Activated naive CD8-positive, alpha-beta T cell (primary cell): Measurements from ENCODE around the gene TCEANC2.
"Not testable (repeated sequence)": the region's sequence is repeated elsewhere in the genome, so short reads cannot be mapped to it uniquely, and the experiment has no call there.

Source experiments
- H3K27ac Mint-ChIP-seq: one replicate; pipeline ENCODE4 v1.8.0; 2021; ENCODE audit warnings: mixed read lengths
- H3K27me3 Mint-ChIP-seq: one replicate; pipeline ENCODE4 v1.8.0; 2021; ENCODE audit warnings: mixed read lengths
- H3K36me3 Mint-ChIP-seq: one replicate; pipeline ENCODE4 v1.8.0; 2021; ENCODE audit warnings: mixed read lengths
- H3K4me1 Mint-ChIP-seq: one replicate; pipeline ENCODE4 v1.8.0; 2021; ENCODE audit warnings: low read depth, mixed read lengths
- H3K4me3 Mint-ChIP-seq: one replicate; pipeline ENCODE4 v1.8.0; 2021; ENCODE audit warnings: mild to moderate bottlenecking, mixed read lengths
- H3K9me3 Mint-ChIP-seq: one replicate; pipeline ENCODE4 v1.8.0; 2021; ENCODE audit warnings: low read depth, mixed read lengths

Gene TCEANC2

DNA sequence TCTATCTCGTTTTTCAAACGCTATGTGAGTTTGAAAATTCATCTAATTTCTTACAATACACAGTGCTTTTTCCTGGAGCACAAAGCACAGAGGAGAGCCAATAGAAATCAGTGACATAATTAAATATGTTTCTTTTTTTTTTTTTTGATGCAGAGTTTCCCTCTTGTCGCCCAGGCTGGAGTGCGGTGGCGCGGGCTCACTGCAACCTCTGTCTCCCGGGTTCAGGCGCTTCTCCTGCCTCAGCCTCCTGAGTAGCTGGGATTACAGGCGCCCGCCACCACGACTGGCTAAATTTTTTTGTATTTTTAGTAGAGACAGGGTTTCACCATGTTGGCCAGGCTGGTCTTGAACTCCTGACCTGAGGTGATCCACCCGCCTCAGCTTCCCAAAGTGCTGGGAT is 3.0 kb upstream of the TCEANC2 start:
- not testable (repeated sequence) for H3K36me3 Mint-ChIP-seq, H3K27me3 Mint-ChIP-seq, H3K27ac Mint-ChIP-seq, H3K9me3 Mint-ChIP-seq
- H3K4me3 Mint-ChIP-seq = peak overlapping the region; percentile 54
- H3K4me1 Mint-ChIP-seq = peaks cover 49% of the 10 kb centered on the region

DNA sequence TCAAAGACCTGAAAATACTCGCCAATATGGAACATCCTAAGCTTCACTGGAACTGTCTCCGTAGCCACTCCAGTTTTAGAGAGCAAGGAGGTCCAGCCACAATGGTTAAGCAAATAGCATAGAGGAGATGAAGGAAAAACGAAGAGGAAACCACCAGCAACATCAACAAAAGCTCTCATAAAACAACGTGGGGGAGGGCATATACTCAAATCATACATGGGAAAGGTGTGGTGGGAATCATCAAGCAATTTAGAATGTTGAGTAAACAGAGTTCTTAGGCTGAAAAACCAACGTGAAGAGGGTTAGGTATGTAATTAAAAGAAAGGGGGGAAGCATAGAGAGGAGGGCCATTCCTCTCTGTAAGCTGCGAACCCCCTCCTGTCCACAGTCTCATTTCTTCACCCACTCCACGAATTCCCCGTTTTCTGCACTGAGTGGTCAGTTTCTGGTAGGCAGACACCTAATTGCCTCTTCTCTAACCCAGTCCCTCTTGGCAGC is 1.4 kb upstream of the TCEANC2 start:
- no peaks in the 10 kb centered on the region for H3K36me3 Mint-ChIP-seq
- no peaks in the 10 kb centered on the region for H3K9me3 Mint-ChIP-seq
- H3K27ac Mint-ChIP-seq = no peak overlapping the region
- no peak overlapping the region for H3K4me3 Mint-ChIP-seq
- peaks cover 50% of the 10 kb centered on the region for H3K4me1 Mint-ChIP-seq
- no peaks in the 10 kb centered on the region for H3K27me3 Mint-ChIP-seq

DNA sequence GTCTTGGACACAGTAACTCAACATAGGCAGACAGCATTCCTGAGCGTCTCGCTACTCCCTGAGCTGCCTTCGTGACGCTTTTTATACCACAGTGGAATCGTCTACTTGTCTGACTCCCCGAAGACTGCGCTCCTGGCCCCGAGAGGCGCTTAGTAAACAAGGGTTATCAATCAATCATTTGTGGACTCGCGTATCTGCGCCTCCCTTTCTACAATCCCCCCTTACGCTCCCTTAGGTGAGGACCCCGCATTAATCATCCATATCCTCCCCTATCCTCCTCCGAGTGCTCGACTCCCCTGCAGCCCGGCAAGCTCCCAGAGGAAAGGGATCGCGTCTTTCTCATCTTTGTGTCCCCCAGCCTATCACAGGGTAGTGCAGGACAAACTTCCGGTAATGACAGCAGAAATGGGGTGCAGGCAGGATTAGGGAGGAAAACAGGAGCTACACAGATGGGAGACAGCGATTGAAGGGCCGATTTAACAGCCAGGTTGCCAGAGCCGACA is 926 bp upstream of the TCEANC2 start:
- Mint-ChIP-seq H3K4me3 (no peak overlapping the region), H3K27ac (no peak overlapping the region), H3K9me3 (no peaks in the 10 kb centered on the region), H3K27me3 (no peaks in the 10 kb centered on the region), H3K4me1 (peaks cover 48% of the 10 kb centered on the region), H3K36me3 (peaks cover 2% of the 10 kb centered on the region)

DNA sequence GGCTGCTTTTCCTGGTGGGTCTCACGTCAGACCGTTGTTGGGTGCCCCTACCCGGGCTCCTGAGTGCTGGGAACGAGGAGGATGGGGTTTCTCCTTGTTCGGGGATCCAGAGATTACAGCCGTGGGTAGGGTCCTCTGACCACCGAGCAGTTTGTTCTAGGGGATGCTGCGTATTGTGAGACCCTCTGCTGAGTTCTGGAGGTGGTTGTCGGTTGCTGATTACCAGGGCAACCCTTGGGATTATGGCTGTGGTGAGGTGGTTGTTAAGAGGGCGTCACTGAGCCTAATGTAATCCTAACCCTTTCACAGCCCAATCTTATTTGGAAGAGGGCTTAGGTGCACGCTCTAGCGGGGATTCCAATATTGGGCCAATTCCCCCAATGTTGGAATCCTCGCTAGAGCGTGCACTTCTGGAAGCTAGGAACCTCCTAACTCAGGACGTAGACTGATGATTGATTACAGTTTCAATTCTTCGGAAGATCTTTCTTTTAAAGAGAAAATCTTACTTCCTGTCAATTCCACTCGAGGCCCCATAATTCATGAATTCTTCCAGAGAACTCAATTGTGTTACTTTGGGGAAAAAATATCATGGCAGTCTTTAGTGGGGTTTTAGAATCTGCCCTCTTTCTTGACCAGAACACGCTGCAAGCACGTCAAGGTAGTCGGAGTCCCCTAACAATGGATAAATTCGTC is 483 bp downstream of the TCEANC2 start:
- H3K27me3 Mint-ChIP-seq = no peaks in the 10 kb centered on the region
- H3K36me3 Mint-ChIP-seq = peaks cover 2% of the 10 kb centered on the region
- no peak overlapping the region for H3K27ac Mint-ChIP-seq
- no peak overlapping the region for H3K4me3 Mint-ChIP-seq
- peaks cover 41% of the 10 kb centered on the region for H3K4me1 Mint-ChIP-seq
- H3K9me3 Mint-ChIP-seq = no peaks in the 10 kb centered on the region

DNA sequence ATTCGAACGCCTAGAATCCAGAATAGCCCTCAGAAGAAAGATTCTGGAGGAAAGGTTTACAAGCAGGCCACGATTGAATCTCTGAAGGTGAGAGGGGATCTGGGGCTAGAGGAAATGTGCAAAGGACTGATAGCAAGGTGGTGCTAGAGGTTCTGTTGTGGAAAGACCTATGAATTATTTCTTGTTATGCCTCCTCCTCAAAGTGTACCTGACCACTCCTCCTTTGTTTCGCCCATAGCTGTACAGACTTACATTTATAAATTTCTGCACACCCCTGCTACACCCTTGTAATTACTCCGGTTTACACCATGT is 986 bp downstream of the TCEANC2 start:
- H3K4me1 Mint-ChIP-seq = peaks cover 38% of the 10 kb centered on the region
- no peaks in the 10 kb centered on the region for H3K27me3 Mint-ChIP-seq
- no peak overlapping the region for H3K27ac Mint-ChIP-seq

DNA sequence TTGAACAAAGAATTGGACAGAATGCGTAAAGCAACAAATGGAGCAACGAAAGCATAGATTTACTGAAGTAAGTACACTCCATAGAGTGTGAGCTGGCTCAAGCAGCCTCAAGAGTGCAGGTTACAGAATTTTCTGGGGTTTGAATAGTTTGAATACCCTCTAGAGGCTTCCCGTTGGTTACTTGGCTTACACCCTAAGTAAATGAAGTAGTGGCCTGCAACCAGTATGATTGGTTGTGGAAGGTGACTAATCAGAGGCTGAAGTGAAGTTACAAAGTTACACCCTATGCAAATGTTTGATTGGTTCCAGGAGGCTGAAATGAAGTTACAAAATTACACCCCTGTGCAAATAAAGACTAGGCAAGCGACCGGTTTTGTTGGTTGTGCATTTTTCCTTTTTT is 10.9 kb downstream of the TCEANC2 start:
- peaks cover 11% of the 10 kb centered on the region for H3K4me1 Mint-ChIP-seq
- peaks cover 2% of the 10 kb centered on the region for H3K36me3 Mint-ChIP-seq
- H3K9me3 Mint-ChIP-seq = no peaks in the 10 kb centered on the region
- H3K4me3 Mint-ChIP-seq = no peak overlapping the region
- no peak overlapping the region for H3K27ac Mint-ChIP-seq
- no peaks in the 10 kb centered on the region for H3K27me3 Mint-ChIP-seq

More for the DNA sequence above, 986 bp downstream of the TCEANC2 start:
- H3K9me3 Mint-ChIP-seq = no peaks in the 10 kb centered on the region
- H3K36me3 Mint-ChIP-seq = peaks cover 2% of the 10 kb centered on the region
- no peak overlapping the region for H3K4me3 Mint-ChIP-seq

DNA sequence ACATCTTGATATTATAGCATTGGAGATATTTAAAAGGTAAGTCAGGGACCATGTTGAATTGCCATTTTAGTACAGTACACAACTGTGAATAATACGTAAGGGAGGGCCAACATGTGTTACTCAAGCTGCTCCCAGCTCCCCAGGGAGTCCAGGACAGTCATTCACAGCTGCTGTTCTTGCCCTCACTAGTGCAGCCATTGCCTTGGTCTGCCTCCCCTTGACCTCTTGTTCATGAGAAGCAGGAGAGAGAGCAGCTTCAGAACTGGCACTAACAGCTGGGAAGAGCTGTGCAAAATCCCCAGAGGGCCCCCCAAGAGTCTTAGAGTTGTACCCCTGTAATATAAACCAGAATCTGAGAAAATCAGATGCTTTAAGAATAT is 16.4 kb downstream of the TCEANC2 start:
- Mint-ChIP-seq H3K9me3 (no peaks in the 10 kb centered on the region), H3K36me3 (peaks cover 6% of the 10 kb centered on the region), H3K27ac (no peak overlapping the region), H3K4me3 (no peak overlapping the region), H3K27me3 (no peaks in the 10 kb centered on the region), H3K4me1 (no peaks in the 10 kb centered on the region)

DNA sequence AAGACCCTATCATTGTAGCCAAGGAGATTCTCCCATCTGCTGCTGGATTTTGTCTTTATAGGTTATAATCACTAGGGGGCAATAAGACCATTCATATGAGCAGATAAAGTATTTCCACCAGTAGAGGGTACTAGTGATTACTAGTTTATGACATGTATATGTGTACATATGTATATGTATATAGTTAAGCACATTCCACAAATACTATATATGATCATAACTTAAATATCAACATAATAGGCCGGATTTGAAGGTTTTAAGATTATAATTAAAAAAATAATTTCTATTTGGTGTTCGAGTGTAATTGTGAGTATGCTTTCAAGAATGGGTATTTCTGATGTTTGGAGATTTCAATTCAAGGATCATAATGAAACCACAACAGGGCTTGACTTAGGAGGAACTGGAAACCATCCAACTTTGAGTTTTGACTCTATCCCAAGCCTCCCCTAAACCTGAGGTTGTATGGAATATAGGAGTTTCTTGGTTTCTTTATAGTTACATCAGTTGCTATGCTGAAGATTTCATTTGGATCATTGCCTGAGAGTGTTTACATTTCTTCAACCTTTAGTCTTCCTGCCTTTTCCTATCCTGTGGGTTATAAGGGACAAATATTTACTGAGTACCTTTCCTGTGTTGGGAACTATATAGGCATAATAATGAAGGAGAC is 16.9 kb downstream of the TCEANC2 start:
- Mint-ChIP-seq H3K9me3 (no peaks in the 10 kb centered on the region), H3K36me3 (peaks cover 6% of the 10 kb centered on the region), H3K4me1 (no peaks in the 10 kb centered on the region), H3K27me3 (no peaks in the 10 kb centered on the region), H3K4me3 (no peak overlapping the region), H3K27ac (no peak overlapping the region)

DNA sequence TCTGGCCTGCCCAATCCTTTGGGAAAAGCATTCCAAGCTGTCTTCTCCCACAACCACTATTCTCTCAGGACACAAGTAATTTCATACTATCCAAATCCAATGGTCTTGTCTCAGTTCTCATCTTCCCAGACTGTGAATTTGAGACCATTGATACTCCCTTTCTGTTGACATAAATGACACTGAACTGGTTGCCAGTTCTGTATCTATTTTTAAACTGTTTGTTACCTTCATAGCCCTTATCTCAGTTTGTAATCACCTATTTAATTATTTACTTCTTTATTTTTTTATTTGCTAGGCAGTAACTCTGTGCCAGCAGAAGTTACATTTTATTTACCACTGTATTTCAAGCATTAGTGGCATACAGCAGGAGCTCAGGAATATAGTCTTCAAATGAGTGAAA is 24.0 kb downstream of the TCEANC2 start:
- Mint-ChIP-seq H3K4me3 (no peak overlapping the region), H3K9me3 (no peaks in the 10 kb centered on the region), H3K27ac (no peak overlapping the region), H3K4me1 (peaks cover 4% of the 10 kb centered on the region), H3K36me3 (peaks cover 11% of the 10 kb centered on the region), H3K27me3 (no peaks in the 10 kb centered on the region)

DNA sequence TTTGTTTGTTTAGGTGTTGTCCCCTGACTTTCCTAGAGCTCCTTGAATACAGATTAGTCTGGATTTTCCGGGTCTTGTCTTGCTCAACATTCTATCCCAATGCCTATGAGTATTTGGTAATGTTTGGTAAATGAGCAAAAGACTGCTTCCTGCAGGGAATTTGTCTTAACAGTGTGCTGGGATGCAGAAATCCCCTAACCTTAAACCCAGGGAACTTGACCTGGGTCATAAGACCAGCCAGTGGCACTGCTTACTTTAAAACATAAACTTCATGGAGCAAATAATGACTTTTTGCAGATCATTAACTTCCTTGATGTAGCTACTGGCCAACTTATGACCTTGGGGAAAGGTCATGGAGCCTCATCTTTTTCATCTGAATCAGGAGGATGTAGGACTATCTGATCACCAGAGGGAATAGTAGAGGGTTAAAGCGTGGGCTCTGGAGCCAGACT is 27.2 kb downstream of the TCEANC2 start:
- Mint-ChIP-seq H3K4me1 (peaks cover 4% of the 10 kb centered on the region), H3K27ac (no peak overlapping the region), H3K4me3 (no peak overlapping the region), H3K36me3 (peaks cover 11% of the 10 kb centered on the region), H3K9me3 (no peaks in the 10 kb centered on the region), H3K27me3 (no peaks in the 10 kb centered on the region)

DNA sequence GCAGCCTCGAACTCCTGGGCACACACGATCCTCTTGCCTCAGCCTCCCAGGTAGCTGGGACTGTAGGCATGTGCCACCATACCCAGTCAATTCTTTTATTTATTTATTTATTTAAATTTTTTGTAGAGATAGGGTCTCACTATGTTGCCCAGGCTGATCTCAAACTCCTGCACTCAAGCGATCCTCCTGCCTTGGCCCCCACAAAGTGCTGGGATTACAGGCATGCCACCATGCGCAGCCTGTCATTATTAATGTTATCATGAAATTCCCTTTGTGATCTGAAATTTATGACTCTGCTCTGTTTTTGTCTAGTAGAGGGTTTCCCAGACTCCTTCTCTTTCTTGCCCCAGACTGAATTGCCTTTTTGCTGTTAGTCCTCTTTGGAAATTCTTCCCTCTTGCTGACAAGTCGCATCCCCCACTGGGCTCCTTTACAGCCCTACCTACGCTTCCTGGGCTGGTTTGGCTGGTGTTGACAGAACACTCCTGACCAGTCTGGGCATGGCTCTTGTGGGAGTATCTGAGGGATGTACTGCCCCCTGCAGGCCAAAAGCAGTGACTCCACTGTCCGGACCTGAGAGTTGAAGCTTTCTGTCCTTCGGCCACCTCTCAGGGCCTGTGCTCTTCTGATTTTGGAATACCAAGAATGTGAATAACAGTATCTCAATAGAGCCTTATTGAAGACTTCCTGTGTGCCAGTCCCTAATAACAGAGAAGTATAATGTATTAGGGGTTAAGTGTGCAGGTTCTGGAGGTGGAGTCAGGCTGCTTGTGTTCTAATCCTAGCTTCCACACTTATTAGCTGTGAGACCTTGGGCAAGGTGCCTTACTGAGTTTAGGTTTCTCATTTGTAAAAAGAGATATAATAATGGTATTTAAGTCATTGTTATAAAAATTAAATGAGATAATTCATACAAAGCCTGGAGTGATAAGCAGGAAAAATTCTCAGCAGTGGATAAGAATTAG is 28.2 kb downstream of the TCEANC2 start:
- Mint-ChIP-seq H3K9me3 (no peaks in the 10 kb centered on the region), H3K4me1 (peaks cover 4% of the 10 kb centered on the region), H3K4me3 (no peak overlapping the region), H3K27ac (no peak overlapping the region), H3K27me3 (no peaks in the 10 kb centered on the region), H3K36me3 (peaks cover 10% of the 10 kb centered on the region)

DNA sequence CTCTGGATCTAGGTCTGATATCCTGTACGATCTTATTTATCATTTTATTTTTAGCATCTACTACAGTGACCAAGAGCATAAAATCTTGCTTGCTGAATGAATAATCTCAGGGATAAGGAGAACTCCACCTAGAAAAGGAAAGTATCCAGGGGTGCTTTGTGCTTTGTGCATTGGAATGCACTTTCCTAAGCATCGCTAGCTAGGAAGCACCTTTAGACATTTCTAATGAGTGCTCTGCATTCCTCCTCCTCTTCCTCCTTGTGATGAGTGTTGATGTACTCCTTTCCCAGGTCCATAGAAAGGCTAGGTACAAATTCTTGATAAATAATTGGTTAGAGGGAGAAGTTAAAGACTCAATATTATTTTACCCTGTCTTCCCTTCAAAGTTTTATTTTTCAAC is 31.4 kb downstream of the TCEANC2 start:
- Mint-ChIP-seq H3K27me3 (no peaks in the 10 kb centered on the region), H3K36me3 (peaks cover 6% of the 10 kb centered on the region), H3K27ac (no peak overlapping the region), H3K4me3 (no peak overlapping the region), H3K4me1 (peaks cover 2% of the 10 kb centered on the region), H3K9me3 (no peaks in the 10 kb centered on the region)

DNA sequence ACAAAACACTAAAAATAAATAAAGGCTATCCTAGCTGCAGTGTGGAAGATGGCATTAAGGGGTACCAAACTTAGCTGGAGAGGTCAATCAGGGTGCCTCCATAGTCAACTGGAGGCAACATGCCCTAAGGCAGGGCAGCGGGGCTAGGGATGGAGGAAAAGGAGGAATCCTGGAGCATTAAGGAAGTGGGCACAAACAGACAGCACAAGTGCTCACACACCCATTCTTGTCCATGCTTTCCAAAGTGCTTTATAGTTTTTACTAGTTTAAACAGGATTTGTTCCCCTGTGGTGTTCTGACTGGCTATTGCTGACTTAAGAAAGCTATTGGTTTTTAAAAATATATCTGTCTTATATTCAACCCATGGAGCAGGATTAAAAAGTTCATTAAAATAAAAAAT is 33.3 kb downstream of the TCEANC2 start:
- Mint-ChIP-seq H3K27me3 (no peaks in the 10 kb centered on the region), H3K36me3 (peaks cover 4% of the 10 kb centered on the region), H3K27ac (no peak overlapping the region), H3K9me3 (no peaks in the 10 kb centered on the region), H3K4me3 (no peak overlapping the region), H3K4me1 (no peaks in the 10 kb centered on the region)

DNA sequence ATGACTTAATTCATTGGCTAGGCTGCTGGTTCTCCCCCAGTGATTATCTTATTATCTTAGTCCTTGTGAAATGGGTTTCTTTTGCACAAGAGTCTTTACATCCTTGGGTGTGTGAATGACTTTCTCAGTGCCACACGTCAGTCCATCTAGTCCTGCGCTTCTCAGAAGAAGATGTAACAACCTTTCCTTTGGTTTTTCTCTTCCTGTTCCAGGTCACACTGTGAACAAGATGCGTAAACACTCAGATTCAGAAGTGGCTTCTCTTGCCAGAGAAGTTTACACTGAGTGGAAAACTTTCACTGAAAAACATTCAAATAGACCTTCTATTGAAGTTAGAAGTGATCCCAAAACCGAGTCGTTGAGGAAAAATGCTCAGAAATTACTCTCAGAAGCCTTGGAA is 35.0 kb downstream of the TCEANC2 start:
- Mint-ChIP-seq H3K4me3 (no peak overlapping the region), H3K36me3 (peaks cover 4% of the 10 kb centered on the region), H3K27ac (no peak overlapping the region), H3K9me3 (no peaks in the 10 kb centered on the region), H3K27me3 (no peaks in the 10 kb centered on the region), H3K4me1 (no peaks in the 10 kb centered on the region)

DNA sequence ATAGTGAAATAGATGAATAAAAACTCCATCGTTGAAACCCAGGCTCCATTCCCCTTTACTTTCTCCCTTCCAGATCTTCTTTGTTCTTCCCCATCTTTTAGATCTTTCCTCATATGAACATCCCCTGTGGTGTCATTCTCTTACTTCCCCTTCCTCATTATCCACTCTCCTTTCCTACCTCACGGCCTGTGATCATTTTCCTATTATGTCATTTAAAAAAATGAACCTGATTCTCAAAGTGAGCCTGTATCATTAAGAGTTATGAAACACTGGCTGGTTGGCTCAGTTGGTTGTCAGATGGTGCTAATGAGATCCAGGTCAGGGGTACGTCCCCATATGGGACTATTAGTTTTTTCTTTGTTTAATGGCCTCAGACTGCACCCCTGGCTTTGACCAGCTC is 38.3 kb downstream of the TCEANC2 start:
- H3K36me3 Mint-ChIP-seq = peaks cover 2% of the 10 kb centered on the region
- no peak overlapping the region for H3K4me3 Mint-ChIP-seq
- H3K27me3 Mint-ChIP-seq = no peaks in the 10 kb centered on the region

More for the DNA sequence above, 38.3 kb downstream of the TCEANC2 start:
- Mint-ChIP-seq H3K9me3 (no peaks in the 10 kb centered on the region), H3K27ac (no peak overlapping the region), H3K4me1 (no peaks in the 10 kb centered on the region)
